ENCODE measurements around the gene RBM46. TPM values are rescaled to one million over a fixed set of nuclear protein-coding genes. Genes with fewer than 3 reads are reported as not detected.

Gene RBM46
- not detected in 5 replicates for total RNA-seq (2022; extraction: Qiagen RNA extraction)

GRCh38 chr4:154781126-154781982, at the start of gene RBM46:
TSS of gene RBM46 (plus strand) at chr4:154781272. CDS start at chr4:154796753, 15,481 bp downstream.

GRCh38 chr4:154743683-154744340, 37.3 kb upstream of the RBM46 start, which contains the start of gene LRAT:
TSS of gene LRAT (plus strand) at chr4:154744000. CDS start at chr4:154744327, 327 bp downstream.

Other genes starting within 250 kb of the RBM46 start
- 52.6 to 60.2 TPM (median 57.3 TPM) in 5 replicates for gene PLRG1, start 230.9 kb upstream of the RBM46 start, total RNA-seq (2022; extraction: Qiagen RNA extraction)
- 16.1 to 21.4 TPM (median 17.1 TPM) in 5 replicates for gene FGB, start 218.3 kb upstream of the RBM46 start, total RNA-seq (2022; extraction: Qiagen RNA extraction)
- gene FGA, start 190.5 kb upstream of the RBM46 start, total RNA-seq (2022; extraction: Qiagen RNA extraction): 18.5 to 22.7 TPM (median 19.6 TPM) in 5 replicates
- gene FGG, start 168.6 kb upstream of the RBM46 start, total RNA-seq (2022; extraction: Qiagen RNA extraction): 4.2 to 8.0 TPM (median 5.9 TPM) in 5 replicates
- gene LRAT, start 37.3 kb upstream of the RBM46 start, total RNA-seq (2022; extraction: Qiagen RNA extraction): 0.07 to 0.09 TPM in 2 of 5 replicates, not detected in the others